ENCODE data around the gene VWA3B.
"Not testable (repeated sequence)": the region's sequence is repeated elsewhere in the genome, so short reads cannot be mapped to it uniquely, and the experiment has no call there.

Gene VWA3B

GRCh38 chr2:98140210-98140609 lies 53.2 kb downstream of the VWA3B start:
- no peak for DNase-seq

- no peak for DNase-seq
These were observed 55.3 kb downstream of the VWA3B start for GRCh38 chr2:98142106-98142791.

DNA sequence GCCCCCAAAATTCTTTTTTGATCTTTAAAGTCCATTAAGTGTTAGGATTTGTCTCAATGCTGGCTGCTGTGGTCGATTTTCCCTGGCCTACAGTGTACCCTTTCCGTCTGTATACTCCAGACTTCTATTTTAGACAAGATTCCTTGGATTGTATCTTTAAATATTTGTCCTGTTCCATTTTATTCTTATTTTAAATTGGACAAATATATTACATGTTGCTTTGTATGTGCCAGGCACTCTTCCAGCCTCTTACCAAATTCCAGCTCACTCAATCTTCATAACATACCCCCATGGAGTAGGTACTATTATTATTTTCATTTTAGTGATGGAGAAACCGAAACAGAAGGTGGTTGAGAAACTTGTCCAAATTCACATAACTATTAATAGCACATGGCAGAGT lies 58.1 kb downstream of the VWA3B start:
- no peak for DNase-seq

GRCh38 chr2:98147900-98148299 lies 60.9 kb downstream of the VWA3B start:
- DNase-seq: not testable (repeated sequence)

- no peak for DNase-seq
These were observed 61.8 kb downstream of the VWA3B start for GRCh38 chr2:98148595-98149332.

DNA sequence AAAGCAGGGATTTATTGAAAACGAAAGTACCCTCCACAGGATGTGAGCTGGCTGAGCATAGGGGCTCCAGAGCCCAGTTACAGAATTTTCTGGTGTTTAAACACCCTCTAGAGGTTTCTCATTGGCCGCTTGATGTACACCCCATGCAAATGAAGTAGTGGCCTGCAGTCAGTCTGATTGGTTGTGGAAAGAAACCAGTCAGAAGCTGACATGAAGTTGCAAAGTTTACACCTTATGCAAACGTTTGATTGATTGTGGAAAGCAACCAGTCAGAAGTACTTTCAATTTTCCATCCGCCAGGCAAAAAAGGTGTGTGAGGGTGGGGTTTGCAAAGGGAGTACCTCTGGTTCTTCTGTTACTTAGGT lies 62.3 kb downstream of the VWA3B start:
- DNase-seq: no peak

- no peak for DNase-seq
These were observed 66.5 kb downstream of the VWA3B start for GRCh38 chr2:98153481-98153880.

- DNase-seq: no peak
These were observed 68.3 kb downstream of the VWA3B start for GRCh38 chr2:98155291-98155690.

- no peak for DNase-seq
These were observed 68.7 kb downstream of the VWA3B start for GRCh38 chr2:98155716-98156115.

GRCh38 chr2:98156304-98156703 lies 69.3 kb downstream of the VWA3B start:
- no peak for DNase-seq

GRCh38 chr2:98157557-98157956 lies 70.6 kb downstream of the VWA3B start:
- DNase-seq: no peak

DNA sequence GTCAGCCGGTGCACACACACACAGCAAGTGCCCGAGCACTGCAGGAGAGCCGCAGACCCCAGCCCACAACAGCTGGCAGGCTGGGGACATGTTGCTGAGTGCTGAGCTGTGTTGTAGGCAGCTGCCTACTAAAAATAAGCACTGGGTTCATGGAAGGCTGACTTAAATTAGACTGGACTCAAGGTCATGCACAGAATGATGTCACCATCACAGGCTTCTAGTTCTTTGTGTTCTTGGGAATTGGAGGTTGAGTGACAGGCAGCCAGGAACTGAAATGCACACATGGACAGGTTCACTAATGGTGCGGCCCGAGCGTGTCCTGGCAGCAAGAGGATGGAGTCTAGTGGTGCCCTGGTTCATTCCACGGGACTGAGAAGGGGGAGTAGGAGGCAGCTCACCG lies 71.3 kb downstream of the VWA3B start:
- DNase-seq: no peak

GRCh38 chr2:98160554-98160953 lies 73.6 kb downstream of the VWA3B start:
- no peak for DNase-seq

DNA sequence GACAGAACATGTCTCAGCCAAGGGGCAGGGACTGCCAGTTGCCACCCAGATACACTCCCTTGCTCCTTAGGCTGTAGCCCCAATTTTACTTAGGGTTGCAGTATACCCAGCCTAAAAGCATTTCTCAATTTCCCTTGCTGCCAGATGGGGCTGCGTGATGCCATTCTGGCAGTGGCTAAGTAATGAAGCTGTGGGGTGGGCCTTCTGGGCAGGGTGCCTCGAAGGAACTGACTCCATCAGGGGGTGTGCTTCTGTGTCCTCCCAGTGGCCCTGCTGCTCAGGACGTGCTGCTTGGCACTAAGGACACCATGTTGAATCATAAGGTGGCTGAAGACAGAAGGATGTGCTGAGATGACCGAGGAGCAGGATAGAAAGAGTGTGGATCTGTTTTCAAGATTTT lies 74.2 kb downstream of the VWA3B start:
- DNase-seq: no peak

GRCh38 chr2:98164256-98164655 lies 77.3 kb downstream of the VWA3B start:
- DNase-seq: no peak

- DNase-seq: no peak
These were observed 78.6 kb downstream of the VWA3B start for GRCh38 chr2:98165516-98166071.

DNA sequence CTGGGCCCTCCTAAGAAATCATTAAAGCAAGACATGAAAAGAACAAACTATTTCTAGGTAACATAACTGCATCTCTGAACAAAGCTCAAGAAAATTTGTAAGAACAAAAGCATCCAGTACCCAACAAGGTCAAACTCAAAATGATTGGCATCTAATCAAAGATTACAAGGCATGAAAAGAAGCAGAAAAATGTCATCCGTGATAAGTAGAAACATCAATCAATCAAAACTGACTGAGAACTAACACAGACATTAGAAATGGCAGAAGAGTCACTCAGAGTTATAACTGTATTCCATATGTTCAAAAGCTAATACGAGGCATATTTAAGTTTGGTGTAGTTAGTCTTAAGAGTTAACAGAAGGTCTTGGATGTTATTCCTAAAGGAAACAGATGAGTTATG lies 80.9 kb downstream of the VWA3B start:
- DNase-seq: no peak

- DNase-seq: no peak
These were observed 83.1 kb downstream of the VWA3B start for GRCh38 chr2:98170076-98170475.

DNA sequence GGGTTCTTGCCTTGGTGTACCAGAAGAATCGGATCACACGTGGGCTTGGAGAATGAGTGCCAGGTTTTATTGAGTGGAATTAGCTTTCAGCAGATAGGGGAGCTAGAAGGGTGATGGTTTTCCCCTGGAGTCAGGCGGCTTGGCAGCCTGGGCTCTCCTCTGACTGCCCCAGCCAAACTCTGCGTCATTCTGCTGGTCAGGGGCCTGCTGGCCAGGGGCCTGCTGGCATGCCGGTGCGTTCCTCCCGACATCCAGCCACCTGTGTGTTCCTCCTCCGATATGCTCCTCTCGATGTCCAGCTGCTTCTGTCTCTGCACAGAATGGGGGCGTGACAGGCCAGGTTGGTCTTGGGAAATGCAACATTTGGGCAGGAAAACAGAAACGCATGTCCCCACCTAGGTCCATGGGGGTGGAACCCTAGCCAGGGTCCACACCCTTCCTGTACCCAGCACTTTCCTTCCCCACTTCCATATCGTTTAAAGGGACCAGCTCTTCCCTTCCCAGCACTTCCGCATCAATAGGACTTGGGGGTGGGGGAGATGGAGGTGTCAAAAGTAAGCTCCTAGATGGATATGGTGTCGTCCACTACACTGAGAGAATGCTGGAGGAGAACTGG lies 85.3 kb downstream of the VWA3B start:
- DNase-seq: no peak

DNA sequence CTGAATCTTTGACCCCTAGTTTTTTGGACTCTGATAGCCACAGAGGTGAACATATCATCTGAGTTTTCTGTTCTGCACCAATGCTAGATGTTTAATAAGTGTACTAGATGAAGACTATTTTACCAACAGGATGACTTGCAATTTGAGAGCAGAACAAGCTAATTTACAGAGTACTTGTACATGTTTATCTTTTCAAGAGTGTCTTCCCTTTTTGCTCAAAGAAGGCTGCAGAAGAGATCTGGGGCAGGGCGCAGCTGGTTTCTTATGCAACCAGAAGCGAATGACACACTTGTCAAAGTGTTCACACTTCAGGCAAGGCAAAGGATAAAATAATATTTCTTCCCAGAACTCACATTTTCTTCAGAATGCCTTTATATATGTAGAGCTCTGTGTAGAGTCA lies 86.0 kb downstream of the VWA3B start:
- no peak for DNase-seq

GRCh38 chr2:98175811-98176210 lies 88.8 kb downstream of the VWA3B start:
- no peak for DNase-seq

DNA sequence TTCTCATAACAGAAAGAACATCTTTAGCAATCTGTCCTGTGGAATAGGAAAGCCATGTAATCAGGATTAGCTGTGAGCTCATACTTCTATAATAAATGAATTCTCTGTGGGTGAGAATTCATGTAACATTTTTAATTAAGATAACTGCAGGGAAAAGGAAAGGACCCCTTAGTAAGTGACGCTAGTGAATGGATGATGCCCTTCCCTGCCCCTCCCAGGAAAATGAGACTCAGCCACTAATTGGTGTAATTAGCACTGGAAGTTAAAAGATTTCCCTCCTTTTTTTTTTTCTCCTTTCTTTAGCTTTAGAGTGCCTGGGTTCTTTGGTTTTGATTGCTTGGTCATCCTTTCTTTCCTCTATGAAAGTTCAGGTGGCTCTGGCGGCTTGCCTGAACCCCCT lies 90.3 kb downstream of the VWA3B start:
- no peak for DNase-seq

GRCh38 chr2:98177986-98178385 lies 91.0 kb downstream of the VWA3B start:
- DNase-seq: no peak

GRCh38 chr2:98180456-98180855 lies 93.5 kb downstream of the VWA3B start:
- no peak for DNase-seq

Measured in stimulated activated CD4-positive, alpha-beta T cell treated with anti-CD3 and anti-CD28 coated beads, Interleukin-12 subunit alpha, Interleukin-12 subunit beta, amount 100 ng/mL, for 4 hours (primary cell).